Measurements from ENCODE around the gene RB1. TPM values are rescaled to one million over a fixed set of nuclear protein-coding genes. Genes with fewer than 3 reads are reported as not detected.
"Not testable (repeated sequence)": the region's sequence is repeated elsewhere in the genome, so short reads cannot be mapped to it uniquely, and the experiment has no call there.

RB1 gene
- polyA plus RNA-seq, 1 donor from 2014 or later: 29.5 TPM

- Histone ChIP-seq H3K9me2 (ENCODE audit: insufficient read depth, low read length) (no peaks in the 10 kb centered on the region), H4K20me1 (ENCODE audit: insufficient read depth) (no peaks in the 10 kb centered on the region), H3K27ac (ENCODE audit: low read length) (no peak overlapping the region), H3K9ac (ENCODE audit: low read length) (no peak overlapping the region), H3K4me3 (ENCODE audit: low read length) (no peak overlapping the region), H3K36me3 (ENCODE audit: insufficient read depth, low read length) (no peaks in the 10 kb centered on the region), H2AFZ (ENCODE audit: low read depth, low read length) (no peak overlapping the region), H3K79me2 (replicated peaks; ENCODE audit: insufficient read depth, low read length) (no peaks in the 10 kb centered on the region), H3K9me3 (ENCODE audit: low read length) (no peaks in the 10 kb centered on the region), H3F3A (ENCODE audit: insufficient read depth, low read length, poor library complexity, severe bottlenecking) (no peaks in the 10 kb centered on the region), H3K4me2 (ENCODE audit: low read length) (no peak overlapping the region), H3K27me3 (ENCODE audit: insufficient read depth, low read depth, low read length) (no peaks in the 10 kb centered on the region)
- TF ChIP-seq REST (IDR thresholded peaks at IDR 0.05; ENCODE audit: borderline replicate concordance) (no peak), TAF1 (IDR thresholded peaks at IDR 0.05; ENCODE audit: low read depth) (no peak), SMC3 (conservative IDR thresholded peaks at IDR 0.05; ENCODE audit: poor library complexity) (no peak), EP300 (conservative IDR thresholded peaks at IDR 0.05; ENCODE audit: poor library complexity, severe bottlenecking) (no peak), MXI1 (conservative IDR thresholded peaks at IDR 0.05; ENCODE audit: poor library complexity, severe bottlenecking) (no peak), RAD21 (conservative IDR thresholded peaks at IDR 0.05) (no peak), CTCF (IDR thresholded peaks at IDR 0.05; ENCODE audit: poor library complexity, severe bottlenecking) (no peak), EZH2 (IDR thresholded peaks at IDR 0.05; ENCODE audit: borderline replicate concordance, insufficient read depth, low read length, poor library complexity, severe bottlenecking) (no peak), POLR2AphosphoS5 (IDR thresholded peaks at IDR 0.05) (no peak)
These were observed 122.5 kb downstream of the RB1 start for GRCh38 chr13:48426052-48426451.

- H3K36me3 ChIP-seq (ENCODE audit: insufficient read depth, low read length); H3K9me3 ChIP-seq (ENCODE audit: low read length); H3K79me2 ChIP-seq (replicated peaks; ENCODE audit: insufficient read depth, low read length); H3K9me2 ChIP-seq (ENCODE audit: insufficient read depth, low read length); H3F3A ChIP-seq (ENCODE audit: insufficient read depth, low read length, poor library complexity, severe bottlenecking); H3K4me2 ChIP-seq (ENCODE audit: low read length); H3K4me3 ChIP-seq (ENCODE audit: low read length); H3K9ac ChIP-seq (ENCODE audit: low read length); H3K27me3 ChIP-seq (ENCODE audit: insufficient read depth, low read depth, low read length); H3K27ac ChIP-seq (ENCODE audit: low read length); H2AFZ ChIP-seq (ENCODE audit: low read depth, low read length); H4K20me1 ChIP-seq (ENCODE audit: insufficient read depth): not testable (repeated sequence)
These were observed 123.3 kb downstream of the RB1 start for GRCh38 chr13:48426755-48427298.

- H3K27me3 ChIP-seq (ENCODE audit: insufficient read depth, low read depth, low read length): no peaks in the 10 kb centered on the region
- TF ChIP-seq EP300 (conservative IDR thresholded peaks at IDR 0.05; ENCODE audit: poor library complexity, severe bottlenecking) (no peak), RAD21 (conservative IDR thresholded peaks at IDR 0.05) (no peak), SMC3 (conservative IDR thresholded peaks at IDR 0.05; ENCODE audit: poor library complexity) (no peak), REST (IDR thresholded peaks at IDR 0.05; ENCODE audit: borderline replicate concordance) (no peak), POLR2AphosphoS5 (IDR thresholded peaks at IDR 0.05) (no peak), MXI1 (conservative IDR thresholded peaks at IDR 0.05; ENCODE audit: poor library complexity, severe bottlenecking) (no peak), EZH2 (IDR thresholded peaks at IDR 0.05; ENCODE audit: borderline replicate concordance, insufficient read depth, low read length, poor library complexity, severe bottlenecking) (no peak), TAF1 (IDR thresholded peaks at IDR 0.05; ENCODE audit: low read depth) (no peak), CTCF (IDR thresholded peaks at IDR 0.05; ENCODE audit: poor library complexity, severe bottlenecking) (no peak)
- no peaks in the 10 kb centered on the region for H4K20me1 ChIP-seq (ENCODE audit: insufficient read depth)
- H3K4me3 ChIP-seq (ENCODE audit: low read length): no peak overlapping the region
- H3K9ac ChIP-seq (ENCODE audit: low read length): no peak overlapping the region
- no peak overlapping the region for H3K27ac ChIP-seq (ENCODE audit: low read length)
- H3K9me2 ChIP-seq (ENCODE audit: insufficient read depth, low read length): no peaks in the 10 kb centered on the region
- H2AFZ ChIP-seq (ENCODE audit: low read depth, low read length): no peak overlapping the region
- no peaks in the 10 kb centered on the region for H3F3A ChIP-seq (ENCODE audit: insufficient read depth, low read length, poor library complexity, severe bottlenecking)
- no peaks in the 10 kb centered on the region for H3K79me2 ChIP-seq (replicated peaks; ENCODE audit: insufficient read depth, low read length)
- no peaks in the 10 kb centered on the region for H3K36me3 ChIP-seq (ENCODE audit: insufficient read depth, low read length)
- no peaks in the 10 kb centered on the region for H3K9me3 ChIP-seq (ENCODE audit: low read length)
- no peak overlapping the region for H3K4me2 ChIP-seq (ENCODE audit: low read length)
These were observed 125.5 kb downstream of the RB1 start for GRCh38 chr13:48429036-48429435.

All from neural cell (in vitro differentiated cells).